ENCODE data around the gene ATRNL1.
"Not testable (repeated sequence)": the region's sequence is repeated elsewhere in the genome, so short reads cannot be mapped to it uniquely, and the experiment has no call there.

The ATRNL1 gene

DNA sequence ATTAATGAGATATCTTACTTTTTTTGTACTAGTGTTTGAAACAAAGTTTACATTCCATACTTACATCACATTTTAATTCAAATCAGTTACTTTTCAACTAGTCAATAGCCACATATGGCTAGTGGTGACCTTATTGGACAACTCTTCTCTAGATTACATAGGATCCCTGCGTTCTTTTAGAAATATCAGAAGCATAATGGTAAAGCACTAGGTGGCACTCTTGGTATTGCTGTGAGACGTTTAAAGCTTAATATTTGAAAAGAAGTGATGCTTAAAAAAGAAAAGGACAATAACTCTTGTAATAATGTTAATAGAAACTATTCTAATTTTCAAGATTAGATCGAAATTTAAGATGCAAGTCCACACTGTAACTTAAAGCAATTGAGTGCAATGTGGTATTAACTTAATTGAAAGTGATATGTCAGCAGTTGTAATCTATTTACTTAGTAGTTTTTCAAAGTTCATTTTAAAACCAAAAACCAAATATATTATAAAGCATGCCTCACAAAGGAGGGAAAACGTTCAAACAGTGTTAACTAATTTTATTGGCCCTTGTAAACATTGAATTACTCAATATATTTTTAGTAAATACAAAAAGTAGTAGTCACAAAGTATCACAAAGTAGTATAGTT, 339.1 kb downstream of the ATRNL1 start:
- no peak for DNase-seq

DNA sequence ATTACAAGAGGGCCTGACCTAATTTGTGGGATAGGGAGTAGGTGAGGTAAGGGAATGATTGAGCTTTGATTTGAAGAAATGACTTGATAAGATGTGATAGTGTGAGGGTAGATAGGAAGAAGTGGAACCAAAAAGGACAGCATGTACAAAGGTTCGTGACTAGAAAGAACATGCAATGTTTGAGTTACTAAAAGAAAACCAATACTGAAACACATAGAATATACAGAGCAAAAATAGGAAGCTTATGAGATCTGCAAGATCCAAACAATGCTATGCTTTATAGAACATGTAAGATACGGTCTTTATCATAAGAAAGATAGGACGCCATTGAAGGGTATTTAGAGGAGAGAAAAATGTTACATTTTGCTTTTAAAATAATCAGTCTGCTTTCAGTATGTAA, 343.8 kb downstream of the ATRNL1 start:
- DNase-seq, result no peak

DNA sequence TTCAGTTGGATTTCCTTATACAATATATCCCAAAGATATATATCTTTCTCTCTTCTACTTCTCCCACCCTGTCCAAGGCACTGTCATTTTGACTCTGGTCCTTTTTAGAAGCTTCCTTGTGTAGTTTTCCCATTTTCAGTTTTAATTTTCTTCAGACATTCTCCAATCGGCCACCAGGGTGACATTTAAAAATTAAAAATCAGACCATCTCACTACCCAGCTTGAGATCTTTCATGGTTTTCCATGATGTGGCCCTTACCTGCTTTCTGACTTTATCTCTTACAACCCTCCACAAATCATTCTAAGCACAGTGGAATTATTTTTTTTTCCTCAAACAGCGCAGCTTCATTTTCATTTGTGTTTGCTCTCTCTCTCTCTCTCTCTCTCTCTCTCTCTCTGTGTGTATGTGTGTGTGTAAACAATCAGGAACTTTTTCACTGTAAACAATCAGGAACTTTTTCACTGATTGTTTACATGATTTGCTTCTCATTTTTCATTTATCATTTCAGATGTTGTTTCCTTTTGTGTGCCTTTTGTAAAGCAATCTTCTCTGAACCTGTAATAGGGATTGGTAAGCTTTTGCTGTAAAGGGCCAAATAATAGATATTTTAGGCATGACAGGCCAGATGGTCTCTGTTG, 348.9 kb downstream of the ATRNL1 start:
- no peak for DNase-seq

DNA sequence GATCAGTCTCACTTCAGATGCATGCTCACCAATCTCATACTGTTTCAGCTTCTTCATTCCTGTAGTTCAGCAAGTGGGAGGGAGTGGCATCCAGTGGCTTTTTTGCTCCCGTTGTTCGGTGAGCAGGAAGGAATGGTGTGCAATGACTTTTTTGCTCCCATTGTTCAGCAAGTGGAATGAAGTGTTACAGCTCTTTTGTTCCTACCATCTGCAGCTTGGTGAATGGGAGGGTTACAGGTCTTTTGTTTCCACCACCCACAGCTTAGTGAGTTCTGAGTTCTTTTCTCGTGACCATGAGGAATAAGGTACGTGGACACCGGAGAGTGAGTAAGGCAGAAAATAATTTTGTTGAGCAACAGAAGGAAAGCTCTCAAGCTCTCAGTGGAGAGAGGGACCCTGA, 363.6 kb downstream of the ATRNL1 start:
- no peak for DNase-seq

- DNase-seq, result no peak
Observed at GRCh38 chr10:115483294-115483693, 390.1 kb downstream of the ATRNL1 start.

DNA sequence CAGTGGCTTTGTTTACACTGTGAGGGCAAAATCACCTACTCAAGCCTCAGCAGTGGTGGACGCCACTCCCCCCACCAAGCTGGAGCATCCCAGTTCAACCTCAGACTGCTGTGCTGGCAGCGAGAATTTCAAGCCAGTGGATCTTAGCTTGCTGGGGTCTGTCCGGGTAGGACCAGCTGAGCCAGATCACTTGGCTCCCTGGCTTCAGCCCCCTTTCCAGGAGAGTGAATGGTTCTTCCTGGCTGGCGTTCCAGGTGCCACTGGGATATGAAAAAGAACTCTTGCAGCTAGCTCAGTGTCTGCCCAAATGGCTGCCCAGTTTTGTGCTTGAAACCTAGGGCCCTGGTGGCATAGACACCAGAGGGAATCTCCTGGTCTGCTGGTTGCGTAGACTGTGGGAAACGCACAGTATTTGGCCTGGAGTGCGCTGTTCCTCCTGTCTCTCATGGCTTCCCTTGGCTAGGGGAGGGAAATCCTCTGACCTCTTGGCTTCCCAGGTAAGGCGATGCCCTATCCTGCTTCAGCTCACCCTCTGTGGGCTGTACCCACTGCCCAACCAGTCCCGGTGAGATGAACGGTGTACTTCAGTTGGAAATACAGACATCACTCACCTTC, 398.5 kb downstream of the ATRNL1 start:
- no peak for DNase-seq

GRCh38 chr10:115503546-115503945, 410.4 kb downstream of the ATRNL1 start:
- no peak for DNase-seq

GRCh38 chr10:115514895-115515294, 421.7 kb downstream of the ATRNL1 start:
- DNase-seq, result no peak

GRCh38 chr10:115525141-115525540, 432.0 kb downstream of the ATRNL1 start:
- DNase-seq, result no peak

DNA sequence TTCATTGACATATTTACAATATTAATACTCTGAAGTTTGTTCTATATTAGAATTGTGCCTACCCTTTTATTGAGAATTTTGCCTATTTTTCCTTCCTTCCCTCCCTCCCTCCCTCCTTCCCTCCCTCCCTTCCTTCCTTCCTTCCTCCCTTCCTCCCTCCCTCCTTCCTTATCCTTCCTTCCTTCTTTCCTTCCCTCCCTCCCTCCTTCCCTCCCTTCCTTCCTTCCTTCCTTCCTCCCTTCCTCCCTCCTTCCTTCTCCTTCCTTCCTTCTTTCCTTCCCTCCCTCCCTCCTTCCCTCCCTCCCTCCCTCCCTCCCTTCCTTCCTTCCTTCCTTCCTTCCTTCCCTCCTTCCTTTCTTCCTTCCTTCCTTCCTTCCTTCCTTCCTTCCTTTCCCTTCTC, 434.5 kb downstream of the ATRNL1 start:
- not testable (repeated sequence) for DNase-seq

DNA sequence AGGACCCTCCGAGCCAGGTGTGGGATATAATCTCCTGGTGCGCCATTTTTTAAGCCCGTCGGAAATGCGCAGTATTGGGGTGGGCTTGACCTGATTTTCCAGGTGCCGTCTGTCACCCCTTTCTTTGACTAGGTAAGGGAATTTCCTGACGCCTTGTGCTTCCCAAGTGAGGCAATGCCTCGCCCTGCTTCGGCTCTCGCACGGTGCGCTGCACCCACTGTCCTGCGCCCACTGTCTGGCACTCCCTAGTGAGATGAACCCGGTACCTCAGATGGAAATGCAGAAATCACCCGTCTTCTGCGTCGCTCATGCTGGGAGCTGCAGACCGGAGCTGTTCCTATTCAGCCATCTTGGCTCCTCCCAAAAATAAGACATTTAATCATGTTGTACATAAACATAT, 443.2 kb downstream of the ATRNL1 start:
- not testable (repeated sequence) for DNase-seq

DNA sequence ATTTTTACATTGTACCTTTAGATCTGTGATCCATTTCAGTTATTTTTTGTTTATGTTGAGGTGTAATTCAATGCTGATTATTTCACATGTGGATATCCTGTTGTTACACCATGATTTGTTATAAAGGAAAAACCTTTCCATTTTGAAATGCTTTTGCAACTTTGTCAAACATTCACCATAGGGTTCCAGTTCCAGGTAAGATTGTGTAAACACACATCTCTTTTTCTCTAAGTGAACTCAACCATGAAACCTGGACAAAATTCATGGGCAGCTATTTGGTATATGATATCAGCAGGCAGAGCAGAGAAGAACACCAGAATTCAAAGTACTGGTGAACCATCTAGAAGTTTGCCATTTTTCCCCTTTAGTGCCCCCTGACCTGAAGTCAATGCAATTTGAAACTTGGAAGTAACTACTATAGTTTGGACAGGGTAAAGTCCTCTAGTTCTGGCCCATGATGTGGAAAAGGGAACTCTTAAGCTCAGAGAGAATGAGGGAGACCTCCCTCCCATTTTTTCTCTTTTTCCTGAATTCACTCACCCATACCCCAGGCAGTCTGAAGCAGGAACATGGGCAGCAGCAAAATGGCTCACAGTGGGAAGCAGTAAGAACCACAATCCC, 446.1 kb downstream of the ATRNL1 start:
- no peak for DNase-seq

GRCh38 chr10:115555887-115556402, 462.8 kb downstream of the ATRNL1 start:
- DNase-seq, result no peak

- no peak for DNase-seq
Observed at GRCh38 chr10:115558252-115558651, 465.1 kb downstream of the ATRNL1 start.

DNA sequence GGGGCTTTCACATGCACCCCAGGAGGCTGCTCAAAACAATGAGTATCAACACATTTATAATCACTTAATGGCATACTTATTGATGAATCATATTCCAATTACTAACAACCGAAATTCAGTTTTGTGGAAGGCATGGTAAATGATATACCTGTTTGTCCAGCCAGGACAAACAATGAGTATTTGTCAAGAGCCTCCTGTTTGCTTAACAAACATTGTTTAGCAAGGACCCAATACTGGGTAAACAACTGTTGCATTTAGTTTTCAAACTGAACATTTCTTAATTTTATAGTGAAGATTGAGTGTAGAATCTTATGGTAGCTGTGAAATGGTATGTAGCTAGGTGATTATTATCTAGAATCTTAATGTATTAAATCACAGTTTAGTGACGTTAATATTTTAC, 473.7 kb downstream of the ATRNL1 start:
- DNase-seq, result no peak

GRCh38 chr10:115572740-115573455, 479.7 kb downstream of the ATRNL1 start:
- DNase-seq, result peak in 1 of 5 experiments; percentile 1

DNA sequence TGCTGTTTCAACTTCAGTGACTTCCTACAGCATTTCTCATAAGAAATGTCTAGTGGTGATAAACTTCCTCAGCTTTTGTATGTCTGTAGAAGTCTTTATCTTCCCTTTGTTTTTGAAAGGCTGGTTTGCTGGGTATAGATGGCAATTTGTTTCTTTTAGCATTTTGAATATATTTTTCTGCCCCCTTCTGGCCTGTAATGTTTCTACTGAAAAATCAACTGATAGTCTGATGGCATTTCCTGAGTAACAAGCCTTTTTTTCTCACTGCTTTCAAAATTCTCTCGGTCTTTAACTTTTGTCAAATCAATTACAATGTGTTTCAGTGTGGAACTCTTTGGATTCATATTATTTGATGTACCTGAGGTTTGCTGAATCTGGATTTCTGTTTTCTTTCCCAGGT, 487.1 kb downstream of the ATRNL1 start:
- DNase-seq, result no peak

GRCh38 chr10:115593060-115593459, 499.9 kb downstream of the ATRNL1 start:
- no peak for DNase-seq

DNA sequence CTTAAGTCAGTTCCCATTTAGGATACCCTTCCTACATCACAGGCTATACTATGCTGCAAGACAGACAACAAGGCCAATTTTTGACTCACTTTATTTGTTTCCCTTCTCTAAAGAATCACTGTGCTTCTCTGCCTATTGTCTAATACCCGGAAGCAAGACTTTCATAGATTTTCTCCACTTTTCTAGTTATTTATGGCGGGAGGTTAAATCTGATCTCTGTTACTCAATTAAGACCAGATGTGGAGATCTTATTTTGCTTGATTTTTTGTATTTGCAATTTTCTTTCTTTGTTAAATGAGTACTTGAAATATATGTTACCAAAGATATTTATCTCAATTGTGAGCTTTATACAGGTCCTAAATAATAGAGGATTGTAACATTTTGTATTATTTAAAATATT, 511.5 kb downstream of the ATRNL1 start:
- no peak for DNase-seq

GRCh38 chr10:115606086-115606485, 512.9 kb downstream of the ATRNL1 start:
- DNase-seq, result no peak

DNA sequence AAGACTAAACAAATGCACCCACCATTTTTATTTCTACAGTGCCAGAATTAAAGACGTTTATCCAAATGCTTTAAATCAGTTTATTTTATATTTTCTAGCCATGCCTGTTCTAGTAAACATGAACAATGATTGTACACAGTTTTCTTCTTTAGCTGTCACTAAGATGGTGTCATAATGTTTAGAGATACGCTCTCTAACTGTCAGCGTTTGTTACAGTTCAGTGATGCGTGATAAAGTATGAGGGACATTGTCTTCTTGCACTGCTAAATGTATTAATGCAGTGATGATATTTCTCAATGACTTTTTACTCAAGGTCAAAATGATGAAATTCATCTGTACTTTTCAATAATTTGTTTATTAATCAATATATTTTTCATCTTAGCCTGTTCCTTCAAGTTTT, 513.6 kb downstream of the ATRNL1 start:
- DNase-seq, result no peak

GRCh38 chr10:115624448-115624847, 531.3 kb downstream of the ATRNL1 start:
- no peak for DNase-seq

DNA sequence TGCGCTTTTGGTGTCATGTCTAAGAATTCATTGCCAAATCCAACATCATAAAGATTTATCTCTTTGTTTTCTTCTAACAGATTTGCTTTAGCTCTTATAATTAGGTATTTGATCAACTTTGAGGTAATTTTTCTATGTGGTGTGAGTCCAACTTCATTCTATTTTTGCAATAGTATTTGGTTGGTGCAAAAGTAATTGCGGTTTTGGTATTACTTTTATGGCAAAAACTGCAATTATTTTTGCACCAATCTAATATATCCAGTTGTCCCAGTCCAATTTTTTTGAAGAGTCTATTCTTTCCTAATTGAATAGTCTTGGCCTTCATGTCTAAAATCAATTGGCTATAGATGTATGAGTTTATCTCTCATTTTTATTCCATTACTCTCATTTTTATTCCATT, 535.5 kb downstream of the ATRNL1 start:
- no peak for DNase-seq

Data from T-helper 2 cell (primary cell).